Measurements from ENCODE around the gene CAMTA2. TPM values are rescaled to one million over a fixed set of nuclear protein-coding genes. Genes with fewer than 3 reads are reported as not detected.

Gene CAMTA2
- total RNA-seq, 1 donor from 2014 or later, result 73.7 TPM

DNA sequence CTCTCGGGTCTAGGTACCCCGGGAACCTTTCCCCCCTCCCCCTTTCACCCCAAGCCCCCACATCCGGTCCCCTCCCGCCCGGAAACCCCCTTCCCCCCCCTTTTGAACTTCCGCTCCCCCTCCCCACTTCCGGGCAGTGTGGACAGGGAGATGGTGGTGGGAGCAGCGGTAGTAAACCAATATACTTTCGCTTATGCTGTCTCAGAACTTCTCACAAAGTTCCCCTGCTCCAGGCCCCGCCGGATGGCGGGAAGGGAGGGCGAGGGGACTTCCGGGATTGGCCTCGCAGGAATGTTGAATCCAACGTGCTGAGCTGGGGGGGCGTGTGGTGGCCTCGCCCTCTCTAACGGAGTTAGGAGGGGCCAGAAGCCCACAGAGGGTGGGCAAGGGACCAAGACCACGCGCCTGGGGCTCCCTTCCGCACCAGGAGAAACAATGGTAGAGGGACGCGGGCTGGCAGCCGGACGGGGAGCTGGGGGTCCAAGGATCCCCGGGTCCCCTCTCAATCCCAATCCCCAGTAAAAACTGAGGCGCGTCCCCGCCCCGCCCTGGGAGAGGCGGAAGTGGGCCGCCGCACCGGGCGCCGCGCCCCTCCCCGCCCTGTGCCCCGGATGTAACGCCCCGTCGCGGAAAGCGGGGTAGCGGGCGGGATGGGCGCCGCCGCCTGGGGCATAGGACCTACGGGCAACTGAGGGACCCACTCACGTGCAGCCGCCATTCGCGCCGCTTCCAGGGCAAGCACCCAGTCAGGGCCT, 39.9 kb downstream of the CAMTA2 start:
- intact Hi-C loops (cut with micrococcal nuclease), result loop anchor here (1.0 to 10.0 kb wide), 6 partner anchors 7 to 1707 kb away; partner anchors contain the start of genes C17orf100, CAMTA2, DERL2 and INCA1

GRCh38 chr17:4947010-4947410, 40.5 kb downstream of the CAMTA2 start:
- intact Hi-C loops (cut with micrococcal nuclease), result loop anchor here (5.0 to 10.0 kb wide), 3 partner anchors 40 to 1708 kb away; partner anchors contain the start of genes C17orf100, CAMTA2, MED31 and UBE2G1

- intact Hi-C loops (cut with micrococcal nuclease), result loop anchor here (5.0 to 10.0 kb wide), 3 partner anchors 41 to 1708 kb away; partner anchors contain the start of genes C17orf100, CAMTA2, MED31 and UBE2G1
These were observed 41.0 kb downstream of the CAMTA2 start for GRCh38 chr17:4946312-4946976.

DNA sequence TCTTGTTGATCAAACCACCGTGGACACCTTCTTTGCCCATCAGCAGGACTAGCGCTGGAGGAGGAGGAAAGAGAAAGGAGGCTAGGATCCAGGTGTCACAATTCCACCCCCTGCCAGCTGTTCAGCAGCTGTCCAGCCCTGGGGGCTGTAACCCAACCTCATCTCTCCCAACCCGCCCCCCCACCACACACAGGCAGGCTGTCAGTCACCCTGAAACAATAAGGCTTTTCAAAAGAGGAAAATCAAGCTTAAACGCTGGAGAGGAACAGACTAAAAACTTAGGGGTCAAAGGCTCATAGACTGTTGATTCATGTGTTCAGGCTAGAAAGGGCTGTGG, 41.6 kb downstream of the CAMTA2 start:
- intact Hi-C loops (cut with micrococcal nuclease), result loop anchor here (5.0 to 10.0 kb wide), 3 partner anchors 41 to 1709 kb away; partner anchors contain the start of genes C17orf100, CAMTA2, MED31 and UBE2G1

DNA sequence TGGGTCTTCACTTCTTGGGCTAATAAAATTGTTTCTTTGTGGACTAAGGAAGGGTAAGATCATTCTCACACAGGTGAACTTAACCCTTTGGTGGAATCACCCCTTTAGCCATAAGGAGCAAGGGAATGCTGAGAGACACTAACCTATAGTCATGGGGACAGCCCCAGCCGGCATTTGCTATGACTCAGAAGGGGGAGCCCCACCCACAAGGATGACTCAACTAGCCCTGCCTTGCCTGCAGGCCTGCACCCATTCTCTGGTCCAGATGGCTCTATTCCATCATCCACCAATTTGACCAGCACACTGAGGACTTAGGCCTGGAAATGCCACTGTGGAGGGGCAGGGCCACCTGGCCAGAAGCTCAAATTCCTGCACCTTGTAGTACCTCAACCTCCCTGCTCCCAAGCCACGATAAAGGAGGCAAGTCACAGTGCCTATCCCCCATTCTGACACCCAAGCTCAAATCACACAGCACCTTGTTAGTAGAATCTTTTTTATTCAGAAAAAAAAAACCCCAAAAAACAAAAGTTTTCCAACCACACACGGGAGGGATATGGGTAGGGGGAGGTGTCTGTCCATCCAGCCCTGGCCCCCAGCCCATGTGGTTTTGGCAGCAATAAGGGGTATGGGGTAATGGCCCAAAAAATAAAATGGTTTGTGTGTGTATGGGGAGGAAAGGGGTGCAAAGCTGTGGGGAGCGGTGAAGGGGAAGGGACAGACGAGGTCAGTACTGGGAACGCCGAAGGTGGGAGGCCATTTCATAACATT, 42.1 kb downstream of the CAMTA2 start:
- intact Hi-C loops (cut with micrococcal nuclease), result loop anchor here (5.0 to 10.0 kb wide), 3 partner anchors 42 to 1709 kb away; partner anchors contain the start of genes C17orf100, CAMTA2, MED31 and UBE2G1

DNA sequence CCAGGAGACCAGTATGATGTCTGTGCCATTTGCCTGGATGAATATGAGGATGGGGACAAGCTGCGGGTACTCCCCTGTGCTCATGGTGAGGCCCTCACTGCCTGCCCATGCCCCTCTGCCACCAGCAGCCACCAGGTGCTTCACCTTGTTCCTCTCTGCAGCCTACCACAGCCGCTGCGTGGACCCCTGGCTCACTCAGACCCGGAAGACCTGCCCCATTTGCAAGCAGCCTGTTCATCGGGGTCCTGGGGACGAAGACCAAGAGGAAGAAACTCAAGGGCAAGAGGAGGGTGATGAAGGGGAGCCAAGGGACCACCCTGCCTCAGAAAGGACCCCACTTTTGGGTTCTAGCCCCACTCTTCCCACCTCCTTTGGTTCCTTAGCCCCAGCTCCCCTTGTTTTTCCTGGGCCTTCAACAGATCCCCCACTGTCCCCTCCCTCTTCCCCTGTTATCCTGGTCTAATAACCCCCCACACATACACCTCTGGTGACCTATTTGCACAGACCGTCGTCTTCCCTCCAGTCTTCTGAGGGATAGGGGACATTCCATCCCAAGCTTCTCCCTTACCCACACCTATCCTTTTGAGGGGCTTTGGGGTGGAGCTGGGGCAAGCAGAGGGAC, 42.8 kb downstream of the CAMTA2 start:
- intact Hi-C loops (cut with micrococcal nuclease), result loop anchor here (5.0 to 10.0 kb wide), 4 partner anchors 43 to 1710 kb away; partner anchors contain the start of genes C17orf100, CAMTA2, MED31 and PSMB6

- intact Hi-C loops (cut with micrococcal nuclease), result loop anchor here (5.0 to 10.0 kb wide), 3 partner anchors 147 to 1711 kb away; partner anchors contain the start of genes C17orf100, MED31, PSMB6 and UBE2G1
These were observed 43.3 kb downstream of the CAMTA2 start for GRCh38 chr17:4944163-4944553.

GRCh38 chr17:4942760-4943508, 44.5 kb downstream of the CAMTA2 start:
- intact Hi-C loops (cut with micrococcal nuclease), result loop anchor here (5.0 to 10.0 kb wide), 3 partner anchors 146 to 1712 kb away; partner anchors contain the start of genes C17orf100, MED31, PSMB6 and UBE2G1

GRCh38 chr17:4941319-4941610, 46.2 kb downstream of the CAMTA2 start:
- intact Hi-C loops (cut with micrococcal nuclease), result loop anchor here (2.0 to 10.0 kb wide), 4 partner anchors 32 to 1714 kb away; partner anchors contain the start of genes C17orf100, MED31, PSMB6 and UBE2G1

GRCh38 chr17:4940555-4941318, 46.7 kb downstream of the CAMTA2 start:
- intact Hi-C loops (cut with micrococcal nuclease), result loop anchor here (1.0 to 10.0 kb wide), 10 partner anchors 8 to 1714 kb away; partner anchors contain the start of genes ARRB2, C17orf100, INCA1 and KIF1C

DNA sequence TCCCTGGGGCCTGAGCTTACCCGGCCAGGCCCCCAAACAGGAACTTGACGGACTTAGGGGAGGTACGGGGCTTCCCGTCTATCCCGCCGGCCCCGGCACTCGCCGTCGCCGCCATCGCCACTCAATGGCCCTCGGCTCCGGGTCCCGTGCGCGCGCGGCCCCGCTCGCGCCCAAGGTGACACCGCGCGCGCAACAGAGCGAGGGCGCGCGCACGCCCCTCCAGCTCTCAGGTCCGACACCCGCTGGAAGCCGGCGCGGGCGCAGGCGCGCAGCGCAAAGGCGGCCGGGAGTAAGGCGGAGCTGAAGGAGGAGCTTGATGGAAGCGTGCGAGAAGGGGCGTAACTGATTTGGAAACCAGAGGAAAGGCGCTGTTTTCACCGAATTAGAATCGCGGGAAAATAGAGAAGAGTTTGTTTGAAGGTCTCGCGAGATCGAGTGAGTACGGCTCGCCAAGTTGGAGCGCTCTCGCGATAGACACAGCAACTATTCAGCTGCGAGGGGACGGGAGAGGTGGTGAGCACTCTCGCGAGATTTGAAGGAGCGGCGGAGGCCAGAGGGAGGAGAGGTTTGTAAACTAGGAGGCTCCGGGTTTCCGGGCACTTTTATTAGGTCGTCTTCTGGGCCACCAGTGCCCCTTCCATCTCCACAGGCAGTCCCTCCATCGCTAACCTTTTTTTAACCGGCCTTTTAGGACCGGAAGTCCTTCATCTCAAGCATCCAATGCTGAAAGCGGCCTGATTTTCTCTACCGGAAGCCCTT, 47.5 kb downstream of the CAMTA2 start, which contains the start of the genes RNF167 and SLC25A11:
Gene RNF167 (plus strand): TSS at position 473 of the 759 bp plus-strand sequence. CDS start 642 bp downstream, outside the sequence.
Gene SLC25A11 (minus strand): TSS at position 251 of the 759 bp plus-strand sequence. CDS start 136 bp downstream, at position 115.
- intact Hi-C loops (cut with micrococcal nuclease), result loop anchor here (1.0 to 10.0 kb wide), 10 partner anchors 8 to 1715 kb away; partner anchors contain the start of genes ARRB2, C17orf100, INCA1 and KIF1C

DNA sequence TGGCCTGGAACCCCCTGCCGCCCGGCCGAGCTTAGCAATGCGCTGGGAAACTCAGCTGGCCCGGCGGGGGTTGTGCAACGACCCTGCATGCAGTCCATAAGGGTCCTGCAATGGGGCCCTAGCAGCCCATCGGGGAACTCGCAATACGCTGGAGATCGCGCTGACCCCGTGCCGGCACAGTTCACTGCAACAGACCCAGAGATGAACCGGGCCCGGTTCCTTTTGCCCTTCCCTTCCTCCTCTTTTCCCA, 48.0 kb downstream of the CAMTA2 start:
- intact Hi-C loops (cut with micrococcal nuclease), result no loop called here

DNA sequence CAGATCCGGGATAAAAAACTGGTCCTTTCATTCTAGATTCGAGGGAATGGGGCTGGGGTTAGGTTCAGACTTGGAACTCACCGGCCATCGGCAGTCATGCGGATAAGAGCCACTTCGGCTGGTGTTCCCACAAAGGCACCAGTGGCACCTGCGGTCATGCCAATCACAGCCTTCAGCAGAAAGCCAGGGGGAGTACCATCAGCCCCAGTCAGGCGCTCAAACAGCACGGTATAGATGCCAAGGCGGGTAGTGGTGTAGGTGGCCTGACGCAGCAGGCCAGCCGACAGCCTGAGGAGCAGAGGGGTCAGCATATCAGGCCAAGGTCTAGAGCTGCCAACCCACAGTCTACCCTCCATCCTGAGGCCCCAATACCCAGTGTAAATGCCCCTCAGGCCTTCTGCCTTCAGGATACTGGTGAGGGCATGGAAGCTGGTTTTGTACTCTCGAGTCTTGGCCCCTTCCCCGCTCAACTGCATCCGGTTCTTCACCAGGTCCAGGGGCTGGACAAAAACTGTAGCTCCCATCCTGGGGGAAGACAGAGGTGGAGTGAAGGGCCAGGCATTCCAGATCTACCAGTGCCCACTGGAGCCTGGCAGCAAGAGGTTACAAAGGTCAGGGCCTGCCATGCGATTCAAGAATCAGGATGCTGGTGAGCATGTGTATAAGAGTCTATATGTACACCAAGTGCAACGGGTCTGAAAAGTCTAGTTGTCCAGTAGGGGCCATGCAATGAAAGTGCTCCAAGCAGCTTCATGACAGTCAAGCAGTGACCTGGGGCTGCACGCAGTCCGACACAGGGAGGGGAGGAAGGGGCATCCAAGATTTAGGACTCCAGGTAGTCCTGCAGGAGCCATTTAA, 48.6 kb downstream of the CAMTA2 start:
- intact Hi-C loops (cut with micrococcal nuclease), result no loop called here

DNA sequence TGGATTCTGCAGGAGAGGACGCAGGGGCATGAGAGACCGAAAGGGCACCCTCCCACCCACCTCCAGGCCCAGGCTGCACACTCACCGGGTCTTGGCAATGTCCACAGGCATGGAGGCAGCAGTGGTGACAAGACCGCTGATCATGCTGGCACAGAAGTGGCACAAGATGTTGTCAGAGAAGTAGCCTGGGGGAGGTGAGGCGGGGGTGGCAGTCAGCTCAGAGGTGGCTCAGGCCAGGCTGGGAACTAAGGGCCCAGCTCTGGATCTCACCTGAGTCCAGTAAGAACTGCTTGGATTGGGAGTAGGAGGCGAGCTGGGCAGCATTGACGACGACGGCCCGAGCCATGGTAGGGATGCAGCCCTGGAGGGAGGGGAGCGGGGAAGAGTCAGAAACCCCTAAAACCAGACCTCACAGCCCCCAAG, 49.4 kb downstream of the CAMTA2 start:
- intact Hi-C loops (cut with micrococcal nuclease), result no loop called here

DNA sequence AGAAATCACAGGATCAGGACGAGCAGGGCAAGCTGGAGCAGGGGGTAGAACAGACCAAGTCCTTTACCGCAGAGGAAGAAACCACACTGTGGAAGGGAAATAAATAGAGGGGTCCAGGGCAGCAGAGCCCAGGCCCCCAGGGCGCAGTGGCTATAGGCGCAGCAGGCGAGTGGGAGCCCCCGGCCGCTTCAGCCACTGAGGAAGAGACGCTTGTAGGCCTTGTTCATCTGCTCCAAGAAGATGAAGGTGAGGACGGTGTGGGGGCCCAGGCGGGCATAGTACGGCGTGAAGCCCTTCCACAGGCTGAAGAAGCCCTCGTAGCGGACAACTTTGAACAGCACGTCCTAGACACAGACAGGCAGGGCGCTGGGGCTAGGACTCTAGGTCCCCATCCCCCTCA, 49.9 kb downstream of the CAMTA2 start:
- intact Hi-C loops (cut with micrococcal nuclease), result no loop called here

- intact Hi-C loops (cut with micrococcal nuclease), result no loop called here
These were observed 51.0 kb downstream of the CAMTA2 start for GRCh38 chr17:4936436-4936835.

DNA sequence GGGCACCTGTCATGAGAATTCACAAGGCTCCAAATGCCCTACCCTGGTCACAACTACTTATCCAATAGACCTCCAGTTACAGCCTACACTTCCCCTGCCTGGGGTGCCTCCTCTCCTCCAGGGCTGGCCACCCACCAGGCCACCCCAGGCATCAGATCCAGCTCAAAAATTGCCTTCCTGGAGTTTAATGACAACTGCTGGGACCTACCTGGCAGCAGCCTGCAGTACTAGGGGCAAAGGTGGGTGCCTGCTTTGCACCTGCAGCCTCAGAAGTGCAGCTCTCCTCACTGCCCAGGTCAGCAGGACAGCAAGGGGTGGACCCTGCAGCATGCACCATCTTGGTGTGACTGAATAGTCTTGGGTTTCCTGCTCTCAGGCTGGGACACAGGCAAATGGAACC, 51.8 kb downstream of the CAMTA2 start:
- intact Hi-C loops (cut with micrococcal nuclease), result no loop called here
